Measurements from ENCODE around the gene RNF151.
A peak's percentile ranks its signal among the peaks of the same experiment; 100 is the strongest.

The RNF151 gene

DNA sequence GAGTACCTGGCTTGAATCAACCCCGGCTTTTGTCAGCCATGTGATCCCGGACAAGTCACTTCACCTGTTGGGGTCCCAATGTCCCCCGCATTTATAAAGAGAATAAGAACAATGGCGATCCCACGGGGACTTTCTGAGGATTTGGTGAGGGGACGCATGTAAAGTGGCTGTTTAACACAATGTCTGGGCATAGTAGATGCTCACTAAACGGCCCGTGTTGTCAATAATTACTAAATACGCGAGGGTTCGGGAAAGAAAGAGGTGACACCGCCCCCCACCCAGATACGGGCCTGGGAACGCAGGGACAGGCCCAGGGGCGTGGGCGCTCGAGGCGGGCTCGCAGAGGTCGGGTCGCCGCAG is 24.9 kb downstream of the RNF151 start:
- no peak for DNase-seq (ENCODE audit: low read depth, low spot score)

GRCh38 chr16:1991948-1992703 is 25.5 kb downstream of the RNF151 start:
- peak; percentile 94 for DNase-seq (ENCODE audit: low read depth, low spot score)

- DNase-seq (ENCODE audit: low read depth, low spot score), result no peak
Observed at GRCh38 chr16:1992704-1993317, 26.2 kb downstream of the RNF151 start.

DNA sequence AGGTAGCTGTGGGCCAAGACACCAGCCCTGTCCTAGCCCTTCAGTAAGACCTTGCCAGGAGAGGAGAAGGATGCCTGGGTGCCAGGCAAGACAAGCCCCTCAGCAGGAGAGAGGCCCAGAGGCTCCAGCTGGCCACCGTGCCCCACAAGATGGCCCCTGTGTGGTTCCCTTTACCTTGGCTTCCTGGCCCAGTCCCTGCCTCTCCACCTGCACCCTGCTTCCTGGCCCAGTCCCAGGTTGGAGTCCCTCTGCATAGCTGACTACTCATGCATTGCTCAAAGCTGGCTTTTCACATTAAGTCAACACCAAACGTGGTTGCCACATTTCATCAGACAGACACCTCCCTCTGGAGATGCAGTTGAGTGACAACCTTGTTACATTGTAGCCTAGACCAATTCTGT is 27.1 kb downstream of the RNF151 start:
- DNase-seq (ENCODE audit: low read depth, low spot score), result no peak

DNA sequence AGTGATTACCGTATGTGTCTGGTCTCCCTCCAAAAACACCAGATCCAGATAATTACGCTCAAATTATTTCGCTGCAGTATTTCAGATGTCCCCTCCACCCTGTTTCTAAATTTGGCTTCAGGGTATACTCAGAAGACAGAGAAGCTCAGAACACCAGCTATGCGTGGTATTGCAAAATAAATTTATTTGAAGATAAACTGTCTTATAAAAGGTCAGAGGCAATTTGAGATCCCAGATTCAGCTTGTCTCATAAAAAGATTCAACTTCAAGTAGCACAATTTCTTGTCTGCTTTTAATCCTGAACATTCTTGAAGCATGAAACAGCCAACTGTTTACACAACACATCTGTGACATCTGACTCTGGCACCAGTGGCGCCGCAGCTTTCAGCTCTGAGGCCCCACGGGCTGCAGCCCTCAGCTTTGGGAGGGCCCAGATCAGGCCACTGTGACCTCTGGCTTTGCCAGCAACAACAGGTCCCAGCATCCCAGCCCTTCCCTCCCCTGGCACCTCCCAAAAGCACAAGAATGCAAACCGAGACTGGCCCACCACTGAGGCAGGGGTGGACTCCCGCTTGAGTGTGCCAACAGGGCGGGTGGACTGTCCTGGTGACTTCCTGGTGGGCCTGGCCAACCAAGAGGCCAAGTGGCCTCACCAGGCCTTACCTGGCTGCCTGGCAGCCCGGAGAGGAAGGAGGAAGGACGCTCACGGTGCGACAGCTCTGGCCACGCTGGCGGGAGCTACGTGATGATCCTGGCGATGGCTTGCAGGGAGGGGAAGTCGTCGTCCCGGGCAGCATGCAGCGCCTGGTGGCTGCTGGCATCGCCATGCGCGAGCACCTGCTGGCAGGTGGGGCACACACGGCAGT is 31.1 kb downstream of the RNF151 start:
- DNase-seq (ENCODE audit: low read depth, low spot score), result no peak

- DNase-seq (ENCODE audit: low read depth, low spot score), result no peak
Observed at GRCh38 chr16:1998360-1998835, 31.7 kb downstream of the RNF151 start.

DNA sequence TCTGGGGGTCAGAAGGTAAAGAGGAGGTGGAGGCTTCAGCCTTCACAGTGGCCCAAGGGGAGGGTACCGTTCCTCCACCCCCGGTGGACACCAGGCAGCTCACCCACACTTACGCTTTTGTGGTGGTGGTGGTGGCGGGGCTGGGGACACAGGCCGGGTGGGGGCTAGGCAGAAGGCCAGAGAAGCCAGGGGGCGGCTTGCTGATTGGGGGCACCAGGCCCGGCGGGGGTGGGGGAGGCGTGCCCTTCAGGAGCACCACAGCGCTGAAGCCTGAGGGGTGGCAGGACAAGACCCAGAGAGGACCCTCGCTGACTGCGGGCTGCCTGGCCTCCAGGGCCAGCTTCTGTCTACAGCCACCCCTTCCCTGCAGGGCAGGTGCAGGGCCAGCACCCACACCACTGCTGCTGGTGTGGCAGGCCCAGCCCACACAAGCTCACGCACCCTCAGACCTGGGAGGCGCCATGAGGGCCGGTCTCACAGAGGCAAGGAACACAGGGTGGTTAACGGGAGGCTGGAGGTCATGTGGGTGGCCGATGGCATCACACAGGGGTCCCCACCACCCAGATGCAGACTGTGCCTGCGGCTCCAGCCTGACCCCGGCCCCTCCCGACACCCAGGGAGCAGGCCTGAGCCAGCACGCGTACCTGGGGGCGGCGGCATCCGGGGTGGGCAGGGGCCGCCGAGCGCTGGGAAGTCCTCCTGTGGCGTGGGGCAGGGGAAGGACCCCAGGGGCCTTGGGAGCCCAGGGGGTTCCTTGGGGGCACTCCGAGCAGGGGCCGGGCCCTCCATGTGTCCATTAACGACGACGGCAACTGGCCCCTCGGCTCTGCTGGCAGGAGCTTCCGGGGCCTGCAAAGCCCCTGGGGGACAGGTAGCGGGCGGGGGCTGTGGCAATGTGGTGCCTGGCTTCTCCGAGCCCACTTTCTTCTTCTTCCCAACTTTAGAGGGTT is 32.5 kb downstream of the RNF151 start:
- DNase-seq (ENCODE audit: low read depth, low spot score), result no peak

GRCh38 chr16:1999866-2000514 is 33.3 kb downstream of the RNF151 start:
- DNase-seq (ENCODE audit: low read depth, low spot score), result no peak

DNA sequence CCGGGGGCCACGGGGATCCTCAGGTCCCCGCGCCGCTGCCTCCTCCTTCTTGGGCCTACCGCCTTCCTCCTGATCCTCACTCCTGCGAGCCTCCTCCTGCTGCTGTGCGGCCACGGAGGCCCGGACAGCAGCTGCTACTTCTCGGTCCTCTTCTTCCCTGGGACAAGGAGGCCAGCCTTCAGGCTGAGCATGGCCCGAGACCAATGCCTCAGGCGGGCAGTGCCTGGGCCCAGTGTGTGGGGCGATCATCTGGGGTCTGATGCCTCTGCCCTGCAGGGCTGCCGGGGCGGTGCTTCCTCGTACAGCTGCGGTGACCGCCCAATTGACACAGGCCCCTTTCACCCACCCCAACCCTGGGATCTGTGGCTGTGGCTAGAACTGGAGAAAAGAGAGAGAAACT is 34.4 kb downstream of the RNF151 start:
- no peak for DNase-seq (ENCODE audit: low read depth, low spot score)

- DNase-seq (ENCODE audit: low read depth, low spot score), result no peak
Observed at GRCh38 chr16:2001456-2002355, 35.0 kb downstream of the RNF151 start.

DNA sequence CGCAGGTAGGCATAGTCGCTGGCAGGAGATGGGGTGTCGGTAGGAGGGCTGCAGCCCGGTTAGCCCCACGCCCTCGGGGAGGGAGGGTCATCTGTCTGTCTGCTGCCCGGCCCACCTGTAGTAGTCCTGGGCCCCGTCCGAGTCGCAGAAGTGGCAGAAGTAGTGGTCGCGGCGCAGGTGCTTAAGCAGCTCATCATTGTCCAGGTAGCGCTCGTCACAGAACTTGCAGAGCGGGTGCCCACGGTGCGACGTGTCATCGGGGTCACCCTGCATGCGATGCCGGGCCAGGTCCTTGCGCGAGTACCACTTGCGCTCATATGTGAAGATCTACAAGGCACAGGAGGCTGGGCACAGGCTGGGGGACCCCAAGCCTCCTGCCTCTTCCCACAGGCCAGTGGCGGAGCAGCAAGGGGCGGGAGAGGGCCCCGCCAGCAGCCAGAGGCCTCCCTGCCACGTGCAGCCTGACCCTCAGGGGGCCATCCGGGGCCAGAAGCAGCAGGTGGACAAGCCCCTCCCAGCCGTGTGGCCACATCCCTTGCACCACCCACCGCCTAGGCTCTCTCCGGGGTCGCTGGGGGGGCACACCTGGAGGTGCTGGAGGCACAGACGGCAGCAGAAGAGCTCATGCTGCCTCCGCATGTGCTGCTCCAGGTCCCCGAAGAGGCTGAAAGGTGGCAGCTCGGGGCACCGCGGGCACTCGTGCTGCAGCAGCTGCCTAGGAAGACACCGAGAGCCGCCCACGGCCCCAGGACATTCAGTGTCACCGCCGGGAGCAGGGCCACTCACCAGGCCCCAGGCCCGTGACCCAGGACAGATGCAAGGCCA is 36.0 kb downstream of the RNF151 start:
- DNase-seq (ENCODE audit: low read depth, low spot score), result no peak

GRCh38 chr16:2003231-2003826 is 36.7 kb downstream of the RNF151 start:
- DNase-seq (ENCODE audit: low read depth, low spot score), result no peak

DNA sequence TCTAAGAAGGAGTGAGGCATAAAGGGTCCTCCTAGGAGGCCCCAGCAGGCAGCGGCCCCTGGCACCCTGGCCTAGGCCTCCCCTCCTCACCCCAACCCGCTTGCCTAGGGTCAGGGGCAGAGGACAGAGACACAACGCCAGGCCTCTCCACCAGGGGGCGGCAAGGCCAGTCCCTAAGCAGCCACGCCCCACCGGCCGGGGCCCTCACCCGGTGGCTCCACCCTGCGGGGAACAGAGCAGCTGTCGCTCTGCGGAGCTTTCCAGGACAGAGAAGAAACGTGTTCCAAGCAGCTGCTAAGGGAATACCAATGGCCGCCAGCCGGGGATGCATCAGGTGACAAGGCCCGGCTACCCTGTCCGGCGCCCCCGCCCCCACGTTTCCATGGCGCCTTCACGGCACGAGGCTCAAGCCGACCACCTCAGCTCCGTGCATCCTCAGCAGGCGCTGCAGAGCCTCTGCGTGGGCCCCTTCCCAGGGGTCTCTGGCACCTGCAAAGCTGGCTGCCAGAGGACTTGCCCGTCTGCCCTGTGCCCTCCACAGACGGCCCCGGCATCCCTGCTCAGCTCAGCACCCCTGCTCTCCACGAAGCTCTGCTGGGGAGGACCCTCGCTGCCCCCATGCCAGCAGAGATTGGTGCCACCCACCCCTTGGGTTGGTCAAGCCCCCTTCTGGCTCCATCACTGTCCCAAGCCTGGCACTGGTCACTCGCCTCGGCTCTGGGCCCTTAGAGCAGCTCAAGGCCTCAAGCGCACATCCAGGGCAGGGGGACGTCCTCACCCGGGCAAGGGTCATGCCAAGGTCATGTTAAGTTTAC is 37.4 kb downstream of the RNF151 start:
- DNase-seq (ENCODE audit: low read depth, low spot score), result peak; percentile 77

- DNase-seq (ENCODE audit: low read depth, low spot score), result no peak
Observed at GRCh38 chr16:2004795-2005517, 38.3 kb downstream of the RNF151 start.

DNA sequence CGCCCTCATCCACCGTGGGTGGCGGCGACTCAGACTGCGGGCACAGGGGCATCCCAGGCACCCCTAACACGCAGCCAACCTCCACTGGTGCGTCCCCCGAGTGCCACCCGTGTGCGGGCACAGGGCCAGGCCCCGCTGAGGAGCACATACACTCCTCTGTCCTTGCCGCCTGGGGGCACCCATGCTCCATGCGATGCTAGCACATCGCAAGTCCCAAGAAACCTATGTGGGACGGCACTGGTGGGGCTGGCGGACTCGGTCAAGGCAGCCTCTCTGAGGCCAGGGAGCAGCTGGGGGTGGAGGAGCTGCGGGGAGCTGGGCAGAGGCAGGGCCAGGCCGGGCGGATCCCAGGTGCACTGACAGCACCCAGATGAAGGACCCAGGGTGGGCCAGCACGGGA is 39.0 kb downstream of the RNF151 start:
- no peak for DNase-seq (ENCODE audit: low read depth, low spot score)

GRCh38 chr16:2006317-2006716 is 39.7 kb downstream of the RNF151 start:
- no peak for DNase-seq (ENCODE audit: low read depth, low spot score)

Data from activated naive CD8-positive, alpha-beta T cell treated with anti-CD3 and anti-CD28 coated beads, Interleukin-2, amount 50 U/mL, for 16 hours (primary cell).